Caki2 (cell line): ENCODE measurements around the gene BRWD1. TPM values are rescaled to one million over a fixed set of nuclear protein-coding genes. Genes with fewer than 3 reads are reported as not detected.

Experiments
- DNase-seq: peaks from one replicate; pipeline ENCODE4 v3.0.0-alpha.2; 2015; ENCODE audit warnings: low read depth
- in situ Hi-C: cut with HindIII; loops from 2 replicates; pipeline ENCODE4 v1.10.0; 2016; ENCODE audit warnings: low sequenced_read_pairs, low pct_unique_long_range_greater_than_20kb, mixed read lengths
- total RNA-seq: library from RNA; depleted of rRNA; stranded (reverse); fragments of >200 nt; shearing (Covaris generic); gene quantifications from 2 replicates; pipeline ENCODE4 v1.2.3, GENCODE V29; 2014; ENCODE audit warnings: low replicate concordance

The BRWD1 gene
- total RNA-seq, 1 experiment from 2014 or later: 33.5 TPM

GRCh38 chr21:39185157-39185556 is 128.3 kb downstream of the BRWD1 start:
- in situ Hi-C loops: no loop called here
- no peak for DNase-seq

GRCh38 chr21:39184050-39184980 is 129.1 kb downstream of the BRWD1 start:
- no peak for DNase-seq
- in situ Hi-C loops: no loop called here

- DNase-seq: peak; percentile 97
- in situ Hi-C loops: no loop called here
Measured at GRCh38 chr21:39183272-39184049, 130.0 kb downstream of the BRWD1 start, which contains the start of gene PSMG1. PSMG1 (minus strand) TSS chr21:39183451; CDS start chr21:39183385, 66 bp downstream.

GRCh38 chr21:39182484-39183271 is 130.8 kb downstream of the BRWD1 start:
- DNase-seq: no peak
- in situ Hi-C loops: no loop called here

GRCh38 chr21:39182016-39182415 is 131.4 kb downstream of the BRWD1 start:
- in situ Hi-C loops: no loop called here

GRCh38 chr21:39181205-39181818 is 132.1 kb downstream of the BRWD1 start:
- in situ Hi-C loops: no loop called here
- no peak for DNase-seq

More at GRCh38 chr21:39182016-39182415, 131.4 kb downstream of the BRWD1 start:
- DNase-seq: no peak

- in situ Hi-C loops: no loop called here
- no peak for DNase-seq
Measured at GRCh38 chr21:39180429-39181019, 132.9 kb downstream of the BRWD1 start.

- no peak for DNase-seq
- in situ Hi-C loops: no loop called here
Measured at GRCh38 chr21:39178421-39178820, 135.0 kb downstream of the BRWD1 start.

GRCh38 chr21:39176271-39176709 is 137.1 kb downstream of the BRWD1 start:
- no peak for DNase-seq
- in situ Hi-C loops: no loop called here

GRCh38 chr21:39175665-39176064 is 137.8 kb downstream of the BRWD1 start:
- in situ Hi-C loops: no loop called here

GRCh38 chr21:39175154-39175553 is 138.3 kb downstream of the BRWD1 start:
- in situ Hi-C loops: no loop called here
- DNase-seq: no peak

More at GRCh38 chr21:39175665-39176064, 137.8 kb downstream of the BRWD1 start:
- DNase-seq: no peak

GRCh38 chr21:39173716-39174680 is 139.4 kb downstream of the BRWD1 start:
- in situ Hi-C loops: no loop called here
- DNase-seq: no peak

GRCh38 chr21:39169906-39170305 is 143.5 kb downstream of the BRWD1 start:
- in situ Hi-C loops: no loop called here

GRCh38 chr21:39168800-39169199 is 144.6 kb downstream of the BRWD1 start:
- no peak for DNase-seq
- in situ Hi-C loops: no loop called here

More at GRCh38 chr21:39169906-39170305, 143.5 kb downstream of the BRWD1 start:
- no peak for DNase-seq

GRCh38 chr21:39164523-39164922 is 148.9 kb downstream of the BRWD1 start:
- no peak for DNase-seq
- in situ Hi-C loops: no loop called here

- in situ Hi-C loops: no loop called here
- no peak for DNase-seq
Measured at GRCh38 chr21:39161064-39161463, 152.4 kb downstream of the BRWD1 start.
